Measurements from ENCODE around the gene LUZP1. TPM values are rescaled to one million over a fixed set of nuclear protein-coding genes. Genes with fewer than 3 reads are reported as not detected.

The LUZP1 gene
- total and polyA plus RNA-seq, 2 donors (not counting 3 experiments of a cell fraction or from before 2014, with no cell fraction given) = 26.3 to 82.4 TPM

- no peak for FAIRE-seq
Measured at GRCh38 chr1:23051290-23051909, 117.3 kb downstream of the LUZP1 start.

More at GRCh38 chr1:23051290-23051909, 117.3 kb downstream of the LUZP1 start:
- POLR2A ChIA-PET = no interaction called here
- H3K36me3 ChIP-seq (ENCODE audit: control insufficient read depth in 2 of 2, extremely low read depth in 1 of 2, insufficient read depth in 2 of 2, low read length in 2 of 2) = peaks cover 0 to 4% of the 10 kb centered on the region in 2 experiments
- H4K20me1 ChIP-seq (replicated peaks; ENCODE audit: control insufficient read depth, extremely low read depth, insufficient read depth, low read length) = peaks cover 2% of the 10 kb centered on the region
- H3K4me3 ChIP-seq (replicated peaks in 1 of 3; ENCODE audit: insufficient read depth in 1 of 3, low read depth in 1 of 3, low read length in 3 of 3) = no peak overlapping the region
- CTCF ChIA-PET = no interaction called here
- peaks cover 24% of the 10 kb centered on the region for H3K79me2 ChIP-seq (ENCODE audit: control insufficient read depth, insufficient read depth, low read length)
- peaks cover 16% of the 10 kb centered on the region for H3K4me1 ChIP-seq (ENCODE audit: control insufficient read depth, extremely low read depth, insufficient read depth, low read length)
- H3K9ac ChIP-seq (replicated peaks; ENCODE audit: extremely low read depth, insufficient read depth, low read length) = no peak overlapping the region
- H3K27me3 ChIP-seq (ENCODE audit: control insufficient read depth in 2 of 2, insufficient read depth in 2 of 2, low read length in 2 of 2) = no peaks in the 10 kb centered on the region
- dilution Hi-C loops (cut with MboI; ENCODE audit: extremely low pct_ligation_motif_present, low sequenced_read_pairs) (no loop called here), intact Hi-C loops (cut with micrococcal nuclease) (no loop called here)
- H3K27ac ChIP-seq (ENCODE audit: insufficient read depth, low read depth, low read length) = no peak overlapping the region
- DNase-seq (ENCODE audit: low read depth, low spot score) = no peak
- no peaks in the 10 kb centered on the region for H3K9me3 ChIP-seq (replicated peaks; ENCODE audit: control insufficient read depth, insufficient read depth, low read length)
- H3K4me2 ChIP-seq (ENCODE audit: insufficient read depth, low read length) = no peak overlapping the region
- no peak overlapping the region for H2AFZ ChIP-seq (ENCODE audit: low read depth, low read length)
- TF ChIP-seq POLR2A (IDR thresholded peaks at IDR 0.05; ENCODE audit: low read depth, low read length) (no peak), EZH2 (IDR thresholded peaks at IDR 0.05; ENCODE audit: borderline replicate concordance, low read depth, low read length, severe bottlenecking) (no peak), CTCF (IDR thresholded peaks at IDR 0.05; ENCODE audit: extremely low read depth in 1 of 2, insufficient read depth in 1 of 2, low read depth in 1 of 2, low read length in 2 of 2) (no peak), FOS (IDR thresholded peaks at IDR 0.05; ENCODE audit: borderline replicate concordance, insufficient read depth, low read length) (no peak), JUN (IDR thresholded peaks at IDR 0.05; ENCODE audit: borderline replicate concordance, insufficient read depth, insufficient read length, low read depth) (no peak), GATA2 (IDR thresholded peaks at IDR 0.05; ENCODE audit: insufficient read depth, insufficient read length, low read depth, low read length) (no peak), POLR2AphosphoS5 (IDR thresholded peaks at IDR 0.05; ENCODE audit: insufficient read depth, low read depth, low read length) (no peak), MYC (IDR thresholded peaks at IDR 0.05; ENCODE audit: low read depth, low read length) (no peak)
- TF ChIP-seq, protein P1, sequence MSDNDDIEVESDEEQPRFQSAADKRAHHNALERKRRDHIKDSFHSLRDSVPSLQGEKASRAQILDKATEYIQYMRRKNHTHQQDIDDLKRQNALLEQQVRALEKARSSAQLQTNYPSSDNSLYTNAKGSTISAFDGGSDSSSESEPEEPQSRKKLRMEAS (IDR thresholded peaks at IDR 0.05; ENCODE audit: insufficient read depth, insufficient read length) = no peak
- no TSS peak for BruUV-seq (replicated peaks)
- H3K9me1 ChIP-seq (replicated peaks; ENCODE audit: control insufficient read depth, extremely low read depth, insufficient read depth, low read length) = no peaks in the 10 kb centered on the region
